ENCODE measurements around the gene CCIN. TPM values are rescaled to one million over a fixed set of nuclear protein-coding genes. Genes with fewer than 3 reads are reported as not detected.

CCIN gene
- total RNA-seq, 2 donors from 2014 or later = 0.32 TPM; not detected in 1

DNA sequence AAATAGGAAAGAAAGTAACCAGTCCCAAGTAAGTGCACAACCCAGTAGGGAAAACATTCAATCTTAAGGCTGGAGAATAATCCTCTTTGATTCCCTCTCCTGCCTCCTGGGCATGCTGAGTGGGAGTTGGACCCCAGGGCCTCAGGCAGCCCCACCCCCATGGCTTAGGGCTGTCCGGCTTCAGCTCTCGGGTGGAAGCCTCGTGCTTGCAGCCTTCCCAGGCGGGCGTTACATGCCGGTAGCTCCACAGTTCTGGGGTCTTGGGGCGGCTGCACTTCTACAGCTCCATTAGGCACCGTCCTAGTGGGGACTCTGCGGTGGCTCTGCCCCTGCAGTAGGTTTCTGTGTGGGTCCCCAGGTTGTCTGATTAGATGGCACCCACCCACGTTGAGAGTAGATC, 22.5 kb upstream of the CCIN start:
- H3K27ac ChIP-seq = no peak overlapping the region
- intact Hi-C loops (cut with DNase I) = no loop called here

DNA sequence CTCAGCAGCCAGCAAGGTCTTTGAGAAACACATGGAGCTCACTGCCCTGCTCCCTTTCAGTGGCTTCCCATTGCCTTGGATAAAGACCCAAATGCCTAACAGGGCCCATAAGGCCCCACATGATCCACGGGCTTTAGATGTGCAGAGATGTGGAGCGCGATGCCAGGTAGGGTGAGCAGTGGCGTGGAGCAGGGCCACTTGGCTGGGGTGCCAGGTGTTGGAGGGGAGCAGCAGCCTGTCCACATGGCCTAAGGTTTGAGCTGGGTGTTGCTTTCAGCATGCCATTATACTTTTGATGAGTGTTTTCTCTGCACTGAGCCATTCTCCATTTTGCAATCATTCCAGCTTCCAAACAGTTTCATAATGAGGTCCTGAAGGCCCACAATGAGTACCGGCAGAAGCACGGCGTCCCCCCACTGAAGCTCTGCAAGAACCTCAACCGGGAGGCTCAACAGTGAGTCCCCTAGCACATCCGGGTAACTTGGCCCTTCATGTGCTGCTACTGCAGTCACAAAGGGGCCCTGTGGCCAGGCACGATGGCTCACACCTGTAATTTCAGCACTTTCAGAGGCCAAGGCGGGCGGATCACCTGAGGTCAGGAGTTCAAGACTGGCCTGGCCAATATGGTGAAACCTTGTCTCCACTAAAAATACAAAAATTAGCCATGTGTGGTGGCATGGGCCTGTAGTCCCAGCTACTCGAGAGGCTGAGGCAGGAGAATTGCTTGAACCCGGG, 21.6 kb upstream of the CCIN start:
- intact Hi-C loops (cut with DNase I) = no loop called here
- H3K27ac ChIP-seq = peak overlapping the region; percentile 77
- H3K4me1 ChIP-seq = peaks cover 8% of the 10 kb centered on the region
- no peaks in the 10 kb centered on the region for H3K36me3 ChIP-seq
- no peaks in the 10 kb centered on the region for H3K27me3 ChIP-seq
- H3K4me3 ChIP-seq = no peak overlapping the region
- no peaks in the 10 kb centered on the region for H3K9me3 ChIP-seq
- no peak for DNase-seq
- H3K9ac ChIP-seq (ENCODE audit: low read depth in 2 of 2, low read length in 2 of 2) = no peak overlapping the region
- TF ChIP-seq, protein P1, sequence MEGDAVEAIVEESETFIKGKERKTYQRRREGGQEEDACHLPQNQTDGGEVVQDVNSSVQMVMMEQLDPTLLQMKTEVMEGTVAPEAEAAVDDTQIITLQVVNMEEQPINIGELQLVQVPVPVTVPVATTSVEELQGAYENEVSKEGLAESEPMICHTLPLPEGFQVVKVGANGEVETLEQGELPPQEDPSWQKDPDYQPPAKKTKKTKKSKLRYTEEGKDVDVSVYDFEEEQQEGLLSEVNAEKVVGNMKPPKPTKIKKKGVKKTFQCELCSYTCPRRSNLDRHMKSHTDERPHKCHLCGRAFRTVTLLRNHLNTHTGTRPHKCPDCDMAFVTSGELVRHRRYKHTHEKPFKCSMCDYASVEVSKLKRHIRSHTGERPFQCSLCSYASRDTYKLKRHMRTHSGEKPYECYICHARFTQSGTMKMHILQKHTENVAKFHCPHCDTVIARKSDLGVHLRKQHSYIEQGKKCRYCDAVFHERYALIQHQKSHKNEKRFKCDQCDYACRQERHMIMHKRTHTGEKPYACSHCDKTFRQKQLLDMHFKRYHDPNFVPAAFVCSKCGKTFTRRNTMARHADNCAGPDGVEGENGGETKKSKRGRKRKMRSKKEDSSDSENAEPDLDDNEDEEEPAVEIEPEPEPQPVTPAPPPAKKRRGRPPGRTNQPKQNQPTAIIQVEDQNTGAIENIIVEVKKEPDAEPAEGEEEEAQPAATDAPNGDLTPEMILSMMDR (IDR thresholded peaks at IDR 0.05) = no peak

More for the DNA sequence above, 22.5 kb upstream of the CCIN start:
- H3K9ac ChIP-seq (ENCODE audit: low read depth in 2 of 2, low read length in 2 of 2) = no peak overlapping the region
- H3K9me3 ChIP-seq = no peaks in the 10 kb centered on the region
- H3K4me3 ChIP-seq = no peak overlapping the region
- H3K36me3 ChIP-seq = no peaks in the 10 kb centered on the region
- H3K4me1 ChIP-seq = peaks cover 14% of the 10 kb centered on the region
- no peak for DNase-seq
- H3K27me3 ChIP-seq = no peaks in the 10 kb centered on the region
- TF ChIP-seq, protein P1 (IDR thresholded peaks at IDR 0.05) = no peak

DNA sequence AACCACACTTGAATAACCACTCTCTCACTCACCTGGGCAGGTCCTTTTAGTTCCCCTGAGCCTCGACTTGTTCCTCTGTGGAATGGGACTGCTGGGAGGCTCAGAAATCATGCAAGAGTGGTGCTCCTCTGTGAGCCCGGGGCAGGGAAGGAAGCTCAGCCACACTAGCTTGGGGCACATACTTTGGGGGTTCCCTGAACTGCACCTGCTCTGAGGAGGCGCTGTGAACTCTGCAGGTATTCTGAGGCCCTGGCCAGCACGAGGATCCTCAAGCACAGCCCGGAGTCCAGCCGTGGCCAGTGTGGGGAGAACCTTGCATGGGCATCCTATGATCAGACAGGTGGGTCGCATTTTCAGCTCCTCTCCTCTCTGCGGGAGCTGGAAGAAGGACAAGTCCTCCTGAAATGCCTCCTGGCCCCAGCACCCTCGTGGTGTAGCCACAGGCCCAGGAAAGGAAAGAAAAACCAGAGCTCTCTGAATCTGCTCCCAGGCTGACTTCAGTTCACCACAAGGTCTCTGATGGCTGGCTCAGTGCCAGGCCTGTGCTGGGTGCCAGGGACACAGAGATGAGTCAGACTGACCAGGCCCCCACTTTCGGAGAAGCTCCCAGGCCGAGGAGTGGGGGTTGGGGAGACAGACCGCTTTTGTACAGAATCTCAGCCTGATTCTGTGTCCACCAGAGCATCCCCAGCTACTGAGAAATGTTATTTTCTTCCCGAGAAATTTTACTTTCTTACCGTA, 20.7 kb upstream of the CCIN start:
- peak; percentile 86 for DNase-seq
- H3K9ac ChIP-seq (ENCODE audit: low read depth in 2 of 2, low read length in 2 of 2) = peak overlapping the region in 1 of 2 donors; percentile 64
- peaks cover 4% of the 10 kb centered on the region for H3K4me1 ChIP-seq
- H3K9me3 ChIP-seq = no peaks in the 10 kb centered on the region
- H3K27me3 ChIP-seq = no peaks in the 10 kb centered on the region
- intact Hi-C loops (cut with DNase I) = no loop called here
- peak overlapping the region; percentile 77 for H3K27ac ChIP-seq
- no peak overlapping the region for H3K4me3 ChIP-seq
- TF ChIP-seq, protein P1 (IDR thresholded peaks at IDR 0.05) = no peak
- H3K36me3 ChIP-seq = no peaks in the 10 kb centered on the region

DNA sequence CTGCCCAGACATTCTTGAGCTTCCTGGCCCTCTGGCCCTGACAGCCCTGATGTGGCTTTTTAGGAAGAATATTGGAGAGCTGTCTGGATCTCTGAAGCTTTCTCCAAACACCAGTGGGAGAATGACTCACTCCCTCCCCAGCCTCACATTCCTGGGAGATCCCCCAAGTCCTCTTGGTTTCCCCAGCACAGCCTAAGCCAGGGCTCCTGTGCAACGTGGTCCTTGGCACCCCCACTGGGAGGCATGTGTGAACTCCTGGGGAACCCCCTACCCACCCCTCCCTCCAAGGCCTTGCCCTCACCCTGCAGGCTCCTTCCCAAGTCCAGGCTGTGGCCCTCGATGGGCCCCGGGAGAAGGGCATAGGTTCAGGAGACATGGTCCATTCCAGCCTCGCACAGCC, 20.0 kb upstream of the CCIN start:
- peaks cover 4% of the 10 kb centered on the region for H3K4me1 ChIP-seq
- DNase-seq = no peak
- H3K4me3 ChIP-seq = no peak overlapping the region
- H3K9me3 ChIP-seq = no peaks in the 10 kb centered on the region
- no peaks in the 10 kb centered on the region for H3K27me3 ChIP-seq
- TF ChIP-seq, protein P1 (IDR thresholded peaks at IDR 0.05) = no peak
- H3K9ac ChIP-seq (ENCODE audit: low read depth in 2 of 2, low read length in 2 of 2) = peak overlapping the region in 1 of 2 donors; percentile 34
- no peaks in the 10 kb centered on the region for H3K36me3 ChIP-seq
- intact Hi-C loops (cut with DNase I) = no loop called here
- peak overlapping the region; percentile 77 for H3K27ac ChIP-seq

DNA sequence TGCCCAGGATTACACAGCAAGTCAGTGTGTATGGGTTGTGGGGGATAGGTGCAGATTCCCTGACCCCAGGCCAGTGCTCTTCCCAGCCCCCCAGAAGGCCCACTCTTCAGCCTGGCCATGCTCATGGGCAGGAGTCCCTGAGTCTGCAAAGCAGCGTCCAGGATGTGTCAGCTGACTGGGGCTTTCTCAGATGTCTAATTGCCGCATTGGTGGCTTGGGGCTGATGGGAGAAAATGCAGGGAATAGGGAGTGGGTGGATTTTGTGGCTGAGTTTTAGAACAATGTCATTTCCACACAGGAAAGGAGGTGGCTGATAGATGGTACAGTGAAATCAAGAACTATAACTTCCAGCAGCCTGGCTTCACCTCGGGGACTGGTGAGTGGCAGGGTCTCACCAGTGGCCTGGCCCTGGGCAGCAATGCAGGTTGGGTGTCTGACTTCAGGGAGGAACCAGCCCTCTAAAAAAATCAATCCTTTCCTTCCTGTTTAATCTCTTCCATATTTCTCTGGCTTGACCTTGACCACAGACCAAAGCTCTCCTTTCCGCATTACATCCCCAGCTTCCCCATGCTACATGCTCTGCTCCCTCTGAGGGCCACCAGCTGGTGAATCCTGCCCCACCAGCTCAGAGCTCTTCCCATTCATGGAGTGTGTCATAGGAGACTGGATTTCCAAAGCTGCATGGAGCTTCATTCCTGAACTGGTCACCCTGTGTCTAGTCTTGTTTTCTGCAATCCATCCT, 18.4 kb upstream of the CCIN start:
- Histone ChIP-seq H3K4me1 (peaks cover 4% of the 10 kb centered on the region), H3K27ac (peak overlapping the region; percentile 35), H3K9me3 (no peaks in the 10 kb centered on the region), H3K9ac (ENCODE audit: low read depth in 2 of 2, low read length in 2 of 2) (peak overlapping the region in 1 of 2 donors; percentile 6), H3K27me3 (no peaks in the 10 kb centered on the region), H3K36me3 (no peaks in the 10 kb centered on the region), H3K4me3 (no peak overlapping the region)
- TF ChIP-seq, protein P1 (IDR thresholded peaks at IDR 0.05) = no peak
- intact Hi-C loops (cut with DNase I) = no loop called here
- no peak for DNase-seq
